Keratinocyte (primary cell): ENCODE measurements around the gene SH3PXD2A.
A peak's percentile ranks its signal among the peaks of the same experiment; 100 is the strongest.

ENCODE experiments used
- EZH2 ChIP-seq: IDR thresholded peaks from one replicate; pipeline ENCODE4 v1.6.1; 2012; ENCODE audit warnings: inconsistent platforms, mild to moderate bottlenecking, low read length, moderate library complexity
- TF ChIP-seq, protein P1 (sequence below), 3 experiments: IDR thresholded peaks in 1 of 3; conservative IDR thresholded peaks in 1 of 3; optimal IDR thresholded peaks in 1 of 3; 2 replicates in 2 of 3; 3 replicates in 1 of 3; pipeline versions ENCODE3 to v1.5.1; 2011; ENCODE audit warnings: low read length in 3 of 3, mild to moderate bottlenecking in 3 of 3, moderate library complexity in 2 of 3, control low read depth in 1 of 3, inconsistent platforms in 1 of 3; ENCODE audit not compliant: insufficient read depth in 2 of 3; ENCODE audit errors: extremely low read depth in 1 of 3

DNA sequence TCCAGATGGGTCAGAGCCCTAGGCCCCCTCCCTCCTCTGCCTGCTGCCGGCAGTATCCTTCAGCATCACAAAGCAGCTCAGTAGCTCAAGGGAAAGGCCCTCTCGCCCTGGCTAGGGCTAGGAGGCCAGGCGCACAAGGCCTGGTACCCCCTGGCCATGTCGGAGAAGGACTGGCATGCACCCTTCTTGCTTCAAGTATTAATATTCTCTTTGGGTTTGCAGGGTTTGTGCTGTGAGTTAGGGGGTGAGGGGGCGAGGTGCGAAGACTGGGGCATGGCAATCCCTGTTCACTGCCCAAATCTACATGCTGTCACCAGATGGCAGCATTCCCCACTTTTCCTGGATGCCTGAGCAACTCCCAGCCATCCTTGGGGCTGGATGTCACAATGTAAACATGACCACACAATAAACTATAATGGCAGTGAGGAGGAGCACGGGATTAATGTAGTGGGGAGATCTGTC, 256.7 kb downstream of the SH3PXD2A start:
- TF ChIP-seq, protein P1, sequence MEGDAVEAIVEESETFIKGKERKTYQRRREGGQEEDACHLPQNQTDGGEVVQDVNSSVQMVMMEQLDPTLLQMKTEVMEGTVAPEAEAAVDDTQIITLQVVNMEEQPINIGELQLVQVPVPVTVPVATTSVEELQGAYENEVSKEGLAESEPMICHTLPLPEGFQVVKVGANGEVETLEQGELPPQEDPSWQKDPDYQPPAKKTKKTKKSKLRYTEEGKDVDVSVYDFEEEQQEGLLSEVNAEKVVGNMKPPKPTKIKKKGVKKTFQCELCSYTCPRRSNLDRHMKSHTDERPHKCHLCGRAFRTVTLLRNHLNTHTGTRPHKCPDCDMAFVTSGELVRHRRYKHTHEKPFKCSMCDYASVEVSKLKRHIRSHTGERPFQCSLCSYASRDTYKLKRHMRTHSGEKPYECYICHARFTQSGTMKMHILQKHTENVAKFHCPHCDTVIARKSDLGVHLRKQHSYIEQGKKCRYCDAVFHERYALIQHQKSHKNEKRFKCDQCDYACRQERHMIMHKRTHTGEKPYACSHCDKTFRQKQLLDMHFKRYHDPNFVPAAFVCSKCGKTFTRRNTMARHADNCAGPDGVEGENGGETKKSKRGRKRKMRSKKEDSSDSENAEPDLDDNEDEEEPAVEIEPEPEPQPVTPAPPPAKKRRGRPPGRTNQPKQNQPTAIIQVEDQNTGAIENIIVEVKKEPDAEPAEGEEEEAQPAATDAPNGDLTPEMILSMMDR (optimal IDR thresholded peaks at IDR 0.05 in 1 of 3, IDR thresholded peaks at IDR 0.05 in 1 of 3, conservative IDR thresholded peaks at IDR 0.05 in 1 of 3; ENCODE audit: extremely low read depth in 1 of 3, insufficient read depth in 2 of 3, low read length in 3 of 3), result peak; percentile 55 to 78 (median 60)
- TF ChIP-seq EZH2, result no peak
